HG03097 (cell line): ENCODE data around the gene HMSD.

Experiments
- ATAC-seq: cut with Tn5 transposase; IDR thresholded peaks from one replicate; pipeline ENCODE4 v1.9.1; 2021; ENCODE audit not compliant: unreplicated experiment, low FRiP score

The HMSD gene

GRCh38 chr18:63953811-63954210 lies 4.7 kb downstream of the HMSD start:
- no peak for ATAC-seq

GRCh38 chr18:63956755-63957154 lies 7.7 kb downstream of the HMSD start:
- no peak for ATAC-seq

GRCh38 chr18:63960891-63961290 lies 11.8 kb downstream of the HMSD start:
- ATAC-seq, result no peak

DNA sequence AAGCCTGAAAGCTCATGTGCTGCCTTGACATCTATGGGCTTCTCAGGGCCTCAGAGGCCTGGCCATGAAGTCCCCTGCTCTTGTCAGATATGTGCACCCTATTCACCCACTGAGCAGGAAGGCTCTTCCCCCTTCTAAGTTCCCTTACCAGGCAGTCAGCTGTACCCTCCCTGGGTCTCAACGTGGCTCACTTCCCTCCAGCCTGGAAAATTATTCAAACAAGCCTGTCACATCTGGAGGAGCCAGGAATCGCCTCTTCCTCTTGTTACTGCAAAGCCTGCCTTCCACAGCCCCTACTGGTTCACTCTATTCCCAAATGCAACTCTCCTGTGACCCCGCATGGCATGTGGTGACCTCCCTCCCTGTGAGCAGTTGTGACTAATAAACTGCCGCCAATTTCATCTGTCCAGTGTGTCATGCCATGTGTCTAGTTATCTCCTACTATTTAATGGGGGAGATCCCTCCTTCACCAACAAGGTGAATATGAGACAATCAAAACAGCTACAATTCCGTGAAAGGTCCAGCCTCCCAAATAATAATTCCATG lies 12.4 kb downstream of the HMSD start:
- ATAC-seq, result no peak

DNA sequence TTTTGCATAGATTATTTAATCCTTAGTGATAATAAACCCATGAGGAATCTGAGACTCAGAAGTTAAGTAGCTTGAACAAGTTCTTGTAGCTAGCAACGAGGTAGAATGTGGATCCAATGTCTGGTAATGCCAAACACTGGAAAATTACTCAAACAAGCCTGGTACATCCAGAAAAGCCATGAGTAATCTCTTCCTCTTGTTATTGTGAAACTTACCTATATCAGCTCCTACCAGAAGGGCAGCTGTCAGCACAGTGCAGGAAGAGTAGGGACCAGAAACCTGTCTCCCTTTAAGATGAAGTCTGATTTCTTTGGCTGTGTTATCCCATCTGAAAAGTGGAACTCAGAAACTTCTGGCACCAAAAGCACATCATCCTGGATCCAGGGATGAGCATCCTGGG lies 13.0 kb downstream of the HMSD start:
- no peak for ATAC-seq

GRCh38 chr18:63963615-63964256 lies 14.6 kb downstream of the HMSD start:
- peak; percentile 52 for ATAC-seq

- no peak for ATAC-seq
Measured at GRCh38 chr18:63964908-63965307, 15.8 kb downstream of the HMSD start.

DNA sequence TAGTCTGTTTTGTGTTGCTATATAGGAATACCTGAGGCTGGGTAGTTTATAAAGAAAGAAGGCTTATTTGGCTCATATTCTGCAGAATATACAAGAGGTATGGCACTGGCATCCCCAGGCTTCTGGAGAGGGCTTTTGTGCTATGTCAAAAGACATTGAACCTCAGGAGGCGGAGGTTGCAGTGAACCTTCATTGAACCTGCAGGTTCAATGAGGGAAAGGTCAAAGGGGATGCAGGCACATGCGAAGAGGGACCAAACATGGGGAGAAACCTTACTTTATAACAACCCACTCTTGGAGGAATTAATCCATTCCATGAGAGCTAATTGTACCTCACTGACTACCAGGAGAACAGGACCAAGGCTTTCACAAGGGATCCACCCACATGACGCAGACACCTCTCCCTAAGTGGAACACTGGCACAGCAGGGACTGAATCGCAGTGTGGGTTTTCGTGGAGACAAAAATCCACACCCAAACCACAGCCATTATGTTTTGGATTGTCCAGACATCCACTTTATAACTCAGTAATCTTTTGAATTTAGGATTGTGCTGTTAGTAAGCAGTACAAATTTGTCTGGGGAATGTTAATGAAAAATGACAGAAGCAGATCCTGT lies 16.7 kb downstream of the HMSD start:
- ATAC-seq, result no peak

DNA sequence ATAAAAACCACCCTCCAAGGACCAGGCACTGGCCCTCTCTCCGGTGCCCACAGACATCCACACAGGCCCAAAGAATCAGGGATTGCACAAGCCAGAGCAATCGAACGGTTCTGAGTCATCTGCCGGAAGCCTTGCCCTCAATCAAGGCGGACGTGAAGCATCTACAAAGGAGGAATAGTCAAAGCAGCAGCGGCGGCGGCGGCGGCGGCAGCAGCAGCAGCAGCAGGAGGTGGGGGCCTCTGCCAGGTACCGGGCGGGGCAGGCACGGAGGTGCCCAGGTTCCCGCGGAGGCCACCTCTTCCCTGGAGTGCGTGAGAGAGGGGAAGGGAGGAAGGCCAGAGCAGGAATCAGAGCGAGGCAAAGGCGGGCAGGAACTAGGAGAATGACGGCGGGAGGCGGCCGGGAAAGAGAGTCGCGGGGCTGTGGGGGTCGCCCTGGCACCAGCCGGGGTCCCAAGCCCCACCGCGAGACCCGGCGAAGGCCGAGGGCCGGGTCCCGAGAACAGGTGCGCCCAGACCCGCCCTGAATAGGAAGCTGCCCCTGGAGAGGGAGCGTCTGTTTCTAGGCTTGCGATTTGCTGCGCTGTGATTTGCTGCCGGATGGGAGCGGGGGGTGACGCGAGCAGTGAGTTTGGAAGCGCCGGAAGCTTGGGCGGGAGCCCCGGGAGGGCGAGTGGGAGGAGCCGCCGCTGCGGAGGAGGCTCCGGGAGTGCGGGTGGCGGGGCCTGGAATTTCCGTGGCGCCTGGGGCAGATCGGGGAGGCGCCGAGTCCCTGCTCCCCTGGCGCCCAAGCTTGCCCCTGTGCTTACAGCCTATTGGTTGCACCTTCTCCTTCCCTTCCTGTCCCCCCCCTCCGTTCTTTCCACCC lies 21.1 kb downstream of the HMSD start, which contains the start of gene SERPINB8:
Gene SERPINB8 (plus strand): TSS at position 140 of the 867 bp plus-strand sequence. CDS start 8,228 bp downstream, outside the sequence.
- peak; percentile 92 for ATAC-seq

- no peak for ATAC-seq
Measured at GRCh38 chr18:63970809-63971205, 21.7 kb downstream of the HMSD start.

- no peak for ATAC-seq
Measured at GRCh38 chr18:63971320-63972001, 22.4 kb downstream of the HMSD start.

GRCh38 chr18:63972002-63972376 lies 22.9 kb downstream of the HMSD start:
- no peak for ATAC-seq

- ATAC-seq, result no peak
Measured at GRCh38 chr18:63974991-63975390, 25.9 kb downstream of the HMSD start.

- no peak for ATAC-seq
Measured at GRCh38 chr18:63975628-63976027, 26.5 kb downstream of the HMSD start.

DNA sequence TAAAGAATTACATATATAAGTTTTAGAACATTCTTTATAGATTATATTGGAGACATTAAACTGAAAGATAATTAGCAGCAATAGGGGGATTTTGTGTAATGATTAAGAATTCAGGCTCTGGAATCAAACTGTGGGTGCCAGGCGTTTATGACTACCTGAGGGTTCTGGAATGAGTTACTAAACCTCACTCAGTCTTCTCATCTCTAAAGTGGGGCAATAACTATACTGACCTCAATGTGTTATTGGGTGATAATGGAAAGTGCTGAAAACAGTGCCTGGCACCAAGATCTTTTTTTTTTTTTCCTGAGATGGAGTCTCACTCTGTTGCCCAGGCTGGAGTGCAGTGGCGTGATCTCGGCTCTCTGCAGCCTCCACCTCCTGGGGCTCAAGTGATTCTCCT lies 27.9 kb downstream of the HMSD start:
- no peak for ATAC-seq

DNA sequence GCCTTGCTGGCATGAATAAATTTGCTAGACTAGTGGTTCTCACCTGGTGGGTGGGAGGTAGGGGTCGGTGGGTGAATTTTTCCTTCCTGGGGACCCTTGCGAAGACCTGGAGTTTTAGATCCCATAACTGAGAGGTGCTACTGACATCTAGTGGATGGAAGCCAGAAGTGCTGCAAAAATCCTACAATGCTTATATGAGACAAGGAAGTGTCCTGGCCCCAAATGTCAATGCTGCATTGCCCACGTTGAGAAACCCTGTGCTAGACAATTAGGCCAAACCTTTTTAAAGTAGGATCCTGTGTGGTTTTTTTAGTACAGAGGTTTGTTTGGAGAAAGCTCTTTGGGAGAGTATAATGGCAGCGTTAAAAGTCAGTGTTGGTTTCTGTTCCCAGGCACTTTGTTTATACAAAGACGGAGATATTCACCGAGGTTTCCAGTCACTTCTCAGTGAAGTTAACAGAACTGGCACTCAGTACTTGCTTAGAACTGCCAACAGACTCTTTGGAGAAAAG lies 30.4 kb downstream of the HMSD start:
- peak; percentile 46 for ATAC-seq

DNA sequence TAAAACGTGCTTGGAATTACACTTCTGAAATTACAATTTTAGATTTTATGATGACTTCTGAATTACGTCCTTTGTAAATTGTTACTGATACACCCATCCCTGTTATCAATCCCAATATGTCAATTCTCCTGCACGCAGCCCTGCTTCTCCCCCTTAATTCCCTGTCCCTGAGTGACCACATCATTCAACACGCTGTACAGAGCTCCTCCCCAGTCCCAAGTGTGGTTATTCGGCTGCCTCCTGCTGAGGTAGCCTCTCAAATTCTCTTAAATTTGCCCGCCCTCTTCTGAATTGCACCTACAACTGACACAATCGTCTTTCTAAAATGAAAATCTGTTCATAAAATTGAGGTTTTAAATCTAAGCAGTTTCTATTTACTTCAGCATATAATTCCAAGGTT lies 30.9 kb downstream of the HMSD start:
- ATAC-seq, result no peak

- ATAC-seq, result no peak
Measured at GRCh38 chr18:63980896-63981460, 31.9 kb downstream of the HMSD start.

DNA sequence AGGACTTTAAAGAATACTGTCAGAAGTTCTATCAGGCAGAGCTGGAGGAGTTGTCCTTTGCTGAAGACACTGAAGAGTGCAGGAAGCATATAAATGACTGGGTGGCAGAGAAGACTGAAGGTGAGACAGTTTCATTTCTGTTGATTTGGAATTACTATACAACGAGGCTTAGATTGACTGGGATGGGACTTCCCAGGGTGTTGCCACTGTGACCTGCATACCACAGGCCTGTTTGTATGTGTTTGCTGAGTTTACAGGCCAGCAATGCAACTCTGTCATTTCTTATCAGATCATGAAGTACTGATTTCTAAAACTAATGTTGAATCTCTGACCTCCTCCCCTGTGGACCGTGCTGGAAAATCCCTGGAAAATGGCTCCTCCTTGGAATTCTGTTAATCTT lies 32.6 kb downstream of the HMSD start:
- no peak for ATAC-seq

DNA sequence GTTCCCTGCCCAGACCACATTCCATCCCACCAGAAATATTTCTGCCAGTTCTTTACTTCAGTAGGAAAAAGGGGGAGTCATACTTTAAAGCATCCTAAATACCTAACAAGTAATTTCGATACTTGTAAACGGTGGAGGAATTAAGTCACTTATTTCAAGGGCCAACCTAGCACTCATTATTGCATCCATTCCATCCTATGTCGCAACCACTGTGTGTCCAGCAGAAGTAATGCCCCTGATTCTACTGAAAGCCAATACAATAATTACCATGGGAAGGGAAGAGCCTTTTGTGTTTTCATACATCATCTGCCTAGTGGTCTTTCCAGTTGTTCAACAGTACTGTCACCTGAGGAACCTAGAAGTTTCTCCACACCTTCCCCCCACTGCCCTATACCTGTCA lies 33.3 kb downstream of the HMSD start:
- ATAC-seq, result no peak
